HepG2 (cell line): ENCODE data around the gene CXorf65. TPM values are rescaled to one million over a fixed set of nuclear protein-coding genes. Genes with fewer than 3 reads are reported as not detected.
A peak's percentile ranks its signal among the peaks of the same experiment; 100 is the strongest.

ENCODE experiments used
- ATAC-seq: fragments of 200-7000 bp; cut with Tn5 transposase; 3 replicates; pipeline ENCODE4 v1.9.1; 2020; ENCODE audit warnings: mild to moderate bottlenecking, moderate library complexity
- BruUV-seq: library from RNA; stranded (reverse); fragments of 400-500 nt; replicated peaks from 2 replicates; lab custom pipeline; 2021; lab: Mats Ljungman, UMichigan
- CTCF ChIA-PET: fragments of 300-600 bp; formaldehyde crosslinking; extraction: SDS; loops from one replicate; lab custom pipeline; 2021; ENCODE audit warnings: low total read pairs, inconsistent platforms, low intra/inter-chr PET ratio; lab: Yijun Ruan, JAX
- POLR2A ChIA-PET: fragments of 350-600 bp; sonication (Branson Sonifier 250); formaldehyde crosslinking; loops from one replicate; lab custom pipeline; 2020; ENCODE audit warnings: antibody characterized with exemption, inconsistent platforms; lab: Yijun Ruan, JAX
- DNase-seq: peaks from one replicate; pipeline ENCODE4 v3.0.0-alpha.2; 2015; ENCODE audit warnings: low spot score
- FAIRE-seq: peaks from 3 replicates; lab custom pipeline; 2011; peaks lifted over from hg19 to GRCh38; lab: Jason Lieb, UNC
- H2AFZ ChIP-seq: one replicate; pipeline ENCODE4 v1.6.1; 2011; ENCODE audit warnings: low read length, inconsistent platforms
- H3K27ac ChIP-seq: fragments of 300-600 bp; 3 replicates; pipeline ENCODE4 v1.8.0; 2011; ENCODE audit warnings: mixed run types, mild to moderate bottlenecking, mixed read lengths, low read length, inconsistent platforms; ENCODE audit not compliant: insufficient read depth; ENCODE audit errors: extremely low read length
- H3K27me3 ChIP-seq, 2 experiments: fragments of 200-600 bp in 1 of 2; 2 replicates in 1 of 2; 3 replicates in 1 of 2; pipeline versions ENCODE4 v1.6.0 to v1.8.0; 2011; ENCODE audit warnings: low read length in 2 of 2, mild to moderate bottlenecking in 2 of 2, moderate library complexity in 2 of 2, inconsistent platforms in 1 of 2; ENCODE audit not compliant: insufficient read depth in 2 of 2, control insufficient read depth in 1 of 2
- H3K36me3 ChIP-seq, 2 experiments: fragments of 200-600 bp in 1 of 2; replicated peaks in 1 of 2; 2 replicates in 1 of 2; 3 replicates in 1 of 2; pipeline versions ENCODE4 v1.5.1 to v1.8.0; 2011; ENCODE audit warnings: low read length in 2 of 2, inconsistent platforms in 1 of 2; ENCODE audit not compliant: insufficient read depth in 2 of 2, control insufficient read depth in 1 of 2
- H3K4me1 ChIP-seq: 2 replicates; pipeline ENCODE4 v1.5.1; 2012; ENCODE audit warnings: low read length, inconsistent platforms; ENCODE audit not compliant: insufficient read depth
- H3K4me2 ChIP-seq: 2 replicates; pipeline ENCODE4 v1.6.0; 2011; ENCODE audit warnings: low read depth, low read length, inconsistent platforms
- H3K4me3 ChIP-seq, 3 experiments: fragments of 200-600 bp in 1 of 3; sonication (generic), shearing (Covaris generic) in 1 of 3; replicated peaks in 1 of 3; 2 replicates each; pipeline ENCODE4 v1.5.1; 2011 to 2016; ENCODE audit warnings: low read length in 3 of 3, inconsistent platforms in 2 of 3, low read depth in 2 of 3, mild to moderate bottlenecking in 2 of 3, control low read depth in 1 of 3, mixed read lengths in 1 of 3; ENCODE audit not compliant: insufficient read depth in 1 of 3
- H3K79me2 ChIP-seq: one replicate; pipeline ENCODE4 v1.6.1; 2011; ENCODE audit warnings: low read length, inconsistent platforms; ENCODE audit not compliant: insufficient read depth
- H3K9ac ChIP-seq: 2 replicates; pipeline ENCODE4 v1.6.0; 2011; ENCODE audit warnings: mild to moderate bottlenecking, low read depth, low read length, inconsistent platforms; ENCODE audit not compliant: insufficient read depth
- H3K9me3 ChIP-seq: 2 replicates; pipeline ENCODE4 v1.5.1; 2012; ENCODE audit warnings: mild to moderate bottlenecking, low read length
- H4K20me1 ChIP-seq: 2 replicates; pipeline ENCODE4 v1.6.0; 2011; ENCODE audit warnings: inconsistent platforms, mild to moderate bottlenecking, low read length, moderate library complexity; ENCODE audit not compliant: insufficient read depth
- HNF4A ChIP-seq: sonication (generic); formaldehyde crosslinking; IDR thresholded peaks from 2 replicates; pipeline ENCODE4 v1.4.0; 2020; ENCODE audit warnings: missing genetic modification reagents
- ZKSCAN5 ChIP-seq: sonication (generic); formaldehyde crosslinking; IDR thresholded peaks from 2 replicates; pipeline ENCODE4 v1.5.1; 2020; ENCODE audit warnings: mild to moderate bottlenecking, missing genetic modification reagents
- ZNF10 ChIP-seq: sonication (generic); formaldehyde crosslinking; IDR thresholded peaks from 2 replicates; pipeline ENCODE4 v1.4.0; 2020; ENCODE audit warnings: mild to moderate bottlenecking, low read depth, missing genetic modification reagents, borderline replicate concordance
- ZNF431 ChIP-seq: sonication (generic); formaldehyde crosslinking; IDR thresholded peaks from 2 replicates; pipeline ENCODE4 v1.9.0; 2022; ENCODE audit warnings: missing genetic modification reagents, low read depth, mild to moderate bottlenecking, borderline replicate concordance
- WGBS: methylation state at CpG from one replicate; pipeline ENCODE4 v1.1.6; 2017; ENCODE audit warnings: low lambda C conversion rate; 5-methylcytosine and 5-hydroxymethylcytosine counted together
- in situ Hi-C: cut with HindIII; loops from 2 replicates; pipeline ENCODE4 v1.10.0; 2017; ENCODE audit warnings: low pct_unique_long_range_greater_than_20kb; ENCODE audit not compliant: extremely low pct_ligation_motif_present
- intact Hi-C: fragments of 100-400 bp; cut with micrococcal nuclease; formaldehyde crosslinking; loops from one replicate; pipeline ENCODE4 v1.10.0; 2022; ENCODE audit not compliant: unreplicated experiment
- polyA plus RNA-seq, 8 experiments: library from polyadenylated mRNA; depleted of rRNA in 3 of 8; stranded (reverse) in 7 of 8; unstranded in 1 of 8; fragments of >200 nt; fragmentation: Illumina TruSeq in 4 of 8; extraction: Trizol in 4 of 8; gene quantifications; 2 replicates each; pipeline versions ENCODE4 v1.2.1 to v1.2.3, GENCODE V29; 2011 to 2016; ENCODE audit warnings: low read depth in 4 of 8, missing spikeins in 1 of 8, mixed read lengths in 1 of 8; ENCODE audit not compliant: insufficient read depth in 1 of 8
- total RNA-seq, 5 experiments: library from RNA; depleted of rRNA; stranded (reverse); fragments of >200 nt; fragmentation: Illumina TruSeq; extraction: Trizol; gene quantifications; 2 replicates each; pipeline ENCODE4 v1.2.3, GENCODE V29; 2016; ENCODE audit warnings: low read depth in 1 of 5
- TF ChIP-seq, protein P1 (sequence below): fragments of 450-650 bp; IDR thresholded peaks from 2 replicates; pipeline ENCODE4 v1.6.1; 2016
- TF ChIP-seq, protein P2 (sequence below): sonication (generic); formaldehyde crosslinking; conservative IDR thresholded peaks from 2 replicates; pipeline ENCODE4 v1.4.0; 2020; ENCODE audit warnings: missing genetic modification reagents

Gene CXorf65
- total and polyA plus RNA-seq, 2 of the 13 experiments (the other 11 are each of a cell fraction or from before 2014, with no cell fraction given): not detected

DNA sequence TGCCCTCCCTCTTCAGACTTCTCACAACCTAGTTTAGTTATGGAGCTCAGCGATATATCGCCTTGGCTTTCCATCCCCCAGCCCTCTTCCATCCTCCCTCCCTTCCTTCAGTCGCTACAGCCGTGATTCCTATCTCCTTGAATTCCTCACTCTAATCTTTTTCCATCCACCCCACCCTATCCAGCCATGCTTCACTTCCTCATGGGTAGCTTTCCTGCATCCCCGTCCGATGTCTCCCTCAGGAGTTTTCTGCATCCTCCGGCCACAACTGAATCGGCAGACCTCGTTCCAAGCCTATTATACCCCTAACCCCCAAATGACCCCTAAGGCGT is 38.9 kb downstream of the CXorf65 start:
- Histone ChIP-seq H3K27ac (peak overlapping the region; percentile 57), H3K4me2 (peak overlapping the region; percentile 80), H3K79me2 (peaks cover 20% of the 10 kb centered on the region), H3K9ac (peak overlapping the region; percentile 66), H3K27me3 (no peaks in the 10 kb centered on the region; a peak in 1 of 5 replicates), H2AFZ (peak overlapping the region; percentile 36), H3K4me1 (peaks cover 10% of the 10 kb centered on the region), H4K20me1 (no peaks in the 10 kb centered on the region), H3K4me3 (peak overlapping the region; percentile 68 to 74 (median 72)), H3K36me3 (no peaks in the 10 kb centered on the region), H3K9me3 (no peaks in the 10 kb centered on the region)
- WGBS: under 1% methylated on average over 10 of the region's 10 CpGs
- ChIA-PET CTCF (no interaction called here), POLR2A (interaction anchor here (0.6 to 1.2 kb wide), 3 partner anchors 14 to 50 kb away, joined by 4 to 5 read pairs (median 4); partner anchors contain the start of gene MED12)
- BruUV-seq: no TSS peak
- intact Hi-C loops: no loop called here
- FAIRE-seq (no peak), DNase-seq (no peak), ATAC-seq (peak; percentile 40)
- TF ChIP-seq ZNF431 (CRISPR knock-in tag) (no peak), ZKSCAN5 (CRISPR knock-in tag) (no peak)
- TF ChIP-seq, protein P1, sequence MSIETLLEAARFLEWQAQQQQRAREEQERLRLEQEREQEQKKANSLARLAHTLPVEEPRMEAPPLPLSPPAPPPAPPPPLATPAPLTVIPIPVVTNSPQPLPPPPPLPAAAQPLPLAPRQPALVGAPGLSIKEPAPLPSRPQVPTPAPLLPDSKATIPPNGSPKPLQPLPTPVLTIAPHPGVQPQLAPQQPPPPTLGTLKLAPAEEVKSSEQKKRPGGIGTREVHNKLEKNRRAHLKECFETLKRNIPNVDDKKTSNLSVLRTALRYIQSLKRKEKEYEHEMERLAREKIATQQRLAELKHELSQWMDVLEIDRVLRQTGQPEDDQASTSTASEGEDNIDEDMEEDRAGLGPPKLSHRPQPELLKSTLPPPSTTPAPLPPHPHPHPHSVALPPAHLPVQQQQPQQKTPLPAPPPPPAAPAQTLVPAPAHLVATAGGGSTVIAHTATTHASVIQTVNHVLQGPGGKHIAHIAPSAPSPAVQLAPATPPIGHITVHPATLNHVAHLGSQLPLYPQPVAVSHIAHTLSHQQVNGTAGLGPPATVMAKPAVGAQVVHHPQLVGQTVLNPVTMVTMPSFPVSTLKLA: no peak
- TF ChIP-seq, protein P2, sequence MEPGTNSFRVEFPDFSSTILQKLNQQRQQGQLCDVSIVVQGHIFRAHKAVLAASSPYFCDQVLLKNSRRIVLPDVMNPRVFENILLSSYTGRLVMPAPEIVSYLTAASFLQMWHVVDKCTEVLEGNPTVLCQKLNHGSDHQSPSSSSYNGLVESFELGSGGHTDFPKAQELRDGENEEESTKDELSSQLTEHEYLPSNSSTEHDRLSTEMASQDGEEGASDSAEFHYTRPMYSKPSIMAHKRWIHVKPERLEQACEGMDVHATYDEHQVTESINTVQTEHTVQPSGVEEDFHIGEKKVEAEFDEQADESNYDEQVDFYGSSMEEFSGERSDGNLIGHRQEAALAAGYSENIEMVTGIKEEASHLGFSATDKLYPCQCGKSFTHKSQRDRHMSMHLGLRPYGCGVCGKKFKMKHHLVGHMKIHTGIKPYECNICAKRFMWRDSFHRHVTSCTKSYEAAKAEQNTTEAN: no peak
- in situ Hi-C loops: no loop called here

DNA sequence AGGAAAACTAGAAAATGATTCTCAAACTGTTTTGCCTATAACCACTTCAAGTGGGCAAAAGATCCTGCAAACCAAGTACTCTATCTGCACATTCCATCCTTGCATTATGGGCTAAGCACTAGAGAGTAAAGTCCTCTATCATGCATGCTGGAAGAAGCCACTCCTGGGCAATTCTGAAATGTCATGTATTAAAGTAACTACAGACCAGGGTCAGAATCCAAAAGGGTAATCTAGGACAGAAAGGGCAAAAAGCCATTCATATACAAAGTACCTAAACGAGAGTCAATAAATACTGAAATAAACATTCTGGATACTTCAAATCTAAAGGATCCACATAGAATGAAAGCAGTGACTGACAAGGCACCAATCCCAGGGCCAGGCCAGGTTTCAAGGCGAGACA is 39.5 kb downstream of the CXorf65 start:
- H3K4me3 ChIP-seq: peak overlapping the region; percentile 68 to 74 (median 72)
- no peaks in the 10 kb centered on the region for H3K9me3 ChIP-seq
- CTCF ChIA-PET: no interaction called here
- peaks cover 7% of the 10 kb centered on the region for H3K4me1 ChIP-seq
- no peaks in the 10 kb centered on the region for H3K36me3 ChIP-seq
- POLR2A ChIA-PET: interaction anchor here (1.2 kb wide), 1 partner anchor 51 kb away, joined by 4 read pairs; the partner anchor contains the start of gene MED12
- no TSS peak for BruUV-seq
- ATAC-seq (no peak), DNase-seq (no peak), FAIRE-seq (no peak)
- H2AFZ ChIP-seq: no peak overlapping the region
- no peaks in the 10 kb centered on the region for H4K20me1 ChIP-seq
- H3K27me3 ChIP-seq: no peaks in the 10 kb centered on the region; a peak in 1 of 5 replicates
- H3K79me2 ChIP-seq: peaks cover 20% of the 10 kb centered on the region
- peak overlapping the region; percentile 66 for H3K9ac ChIP-seq
- intact Hi-C loops: no loop called here
- peak overlapping the region; percentile 57 for H3K27ac ChIP-seq
- H3K4me2 ChIP-seq: peak overlapping the region; percentile 80
- TF ChIP-seq ZNF10 (CRISPR knock-in tag) (no peak), HNF4A (peak; percentile 17; the same call in 1 of the 2 replicates)
- WGBS: 8% methylated on average over 1 of the region's 2 CpGs
- in situ Hi-C loops: no loop called here
